A549 (cell line): Measurements from ENCODE around the gene TFPI2.
"Not testable (repeated sequence)": the region's sequence is repeated elsewhere in the genome, so short reads cannot be mapped to it uniquely, and the experiment has no call there.

Experiments used
- CBX8 ChIP-seq: fragments of 200-600 bp; sonication (generic); IDR thresholded peaks from 2 replicates; pipeline ENCODE4 v1.6.1; 2016
- CTCF ChIP-seq: fragments of >200 bp; sonication (Bioruptor Twin); formaldehyde crosslinking; IDR thresholded peaks from 3 replicates; pipeline ENCODE4 v1.5.1; 2016
- NR3C1 ChIP-seq: fragments of >200 bp; sonication (Bioruptor Twin); formaldehyde crosslinking; IDR thresholded peaks from 3 replicates; pipeline ENCODE4 v1.6.1; 2017
- POLR2A ChIP-seq: IDR thresholded peaks from 2 replicates; pipeline ENCODE4 v1.6.1; 2012; ENCODE audit warnings: mild to moderate bottlenecking, low read length
- RAD21 ChIP-seq, 2 experiments: fragments of >200 bp in 1 of 2; sonication (Bioruptor Twin) in 1 of 2; formaldehyde crosslinking in 1 of 2; IDR thresholded peaks in 1 of 2; conservative IDR thresholded peaks in 1 of 2; 2 replicates in 1 of 2; 3 replicates in 1 of 2; pipeline ENCODE4 v1.6.1; 2012 to 2018; ENCODE audit warnings: inconsistent platforms in 1 of 2
- USF2 ChIP-seq: fragments of 450-650 bp; IDR thresholded peaks from 2 replicates; pipeline ENCODE4 v1.6.1; 2014; ENCODE audit warnings: antibody characterized with exemption

- not testable (repeated sequence) for TF ChIP-seq USF2; CTCF; NR3C1; POLR2A; CBX8; RAD21 (conservative IDR thresholded peaks at IDR 0.05 in 1 of 2, IDR thresholded peaks at IDR 0.05 in 1 of 2)
These were observed 25.8 kb upstream of the TFPI2 start for GRCh38 chr7:93916315-93916714.
